Adrenal gland (tissue), 5 donors: Measurements from ENCODE around the gene SHC4.

Experiments
- POLR2A ChIP-seq, 2 donors: fragments of 450-650 bp; IDR thresholded peaks; one replicate each; pipeline ENCODE4 v1.6.1; 2017; ENCODE audit warnings: antibody characterized with exemption in 2 of 2, mild to moderate bottlenecking in 2 of 2, moderate library complexity in 1 of 2
- TF ChIP-seq, protein P1 (sequence below), 6 experiments: fragments of 450-650 bp in 4 of 6; fragments of 200-600 bp in 2 of 6; sonication (generic) in 1 of 6; IDR thresholded peaks; 1 replicate in 5 of 6; 2 replicates in 1 of 6; pipeline versions ENCODE4 v1.5.1 to v1.8.0; 2016 to 2021; ENCODE audit warnings: antibody characterized with exemption in 6 of 6, mild to moderate bottlenecking in 2 of 6, moderate library complexity in 1 of 6
- donor health status: DM: no; HTN: no; CAD: no.

DNA sequence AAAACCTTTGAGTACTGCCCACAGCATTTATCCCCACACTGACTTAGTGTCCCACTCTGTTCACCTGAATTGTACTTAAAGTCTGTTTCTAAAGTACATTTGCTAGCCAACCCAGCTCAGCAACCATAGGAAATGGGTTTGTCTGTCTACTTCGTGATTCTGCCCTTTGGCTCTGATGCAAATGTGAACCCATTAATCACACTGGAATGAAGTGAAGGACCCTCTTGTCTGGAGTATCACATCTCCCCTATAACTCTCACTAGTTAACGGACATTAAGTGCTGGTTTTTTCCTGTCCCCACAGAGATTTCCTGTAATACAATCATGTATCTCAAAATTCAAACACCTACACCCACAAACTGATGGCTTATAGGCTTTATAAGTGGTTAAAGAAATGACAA is 65.3 kb downstream of the SHC4 start:
- TF ChIP-seq, protein P1, sequence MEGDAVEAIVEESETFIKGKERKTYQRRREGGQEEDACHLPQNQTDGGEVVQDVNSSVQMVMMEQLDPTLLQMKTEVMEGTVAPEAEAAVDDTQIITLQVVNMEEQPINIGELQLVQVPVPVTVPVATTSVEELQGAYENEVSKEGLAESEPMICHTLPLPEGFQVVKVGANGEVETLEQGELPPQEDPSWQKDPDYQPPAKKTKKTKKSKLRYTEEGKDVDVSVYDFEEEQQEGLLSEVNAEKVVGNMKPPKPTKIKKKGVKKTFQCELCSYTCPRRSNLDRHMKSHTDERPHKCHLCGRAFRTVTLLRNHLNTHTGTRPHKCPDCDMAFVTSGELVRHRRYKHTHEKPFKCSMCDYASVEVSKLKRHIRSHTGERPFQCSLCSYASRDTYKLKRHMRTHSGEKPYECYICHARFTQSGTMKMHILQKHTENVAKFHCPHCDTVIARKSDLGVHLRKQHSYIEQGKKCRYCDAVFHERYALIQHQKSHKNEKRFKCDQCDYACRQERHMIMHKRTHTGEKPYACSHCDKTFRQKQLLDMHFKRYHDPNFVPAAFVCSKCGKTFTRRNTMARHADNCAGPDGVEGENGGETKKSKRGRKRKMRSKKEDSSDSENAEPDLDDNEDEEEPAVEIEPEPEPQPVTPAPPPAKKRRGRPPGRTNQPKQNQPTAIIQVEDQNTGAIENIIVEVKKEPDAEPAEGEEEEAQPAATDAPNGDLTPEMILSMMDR (IDR thresholded peaks at IDR 0.05), result no peak
- TF ChIP-seq POLR2A (IDR thresholded peaks at IDR 0.05), result no peak
